IgD-negative memory B cell (primary cell): ENCODE measurements around the gene TGFA. TPM values are rescaled to one million over a fixed set of nuclear protein-coding genes. Genes with fewer than 3 reads are reported as not detected.
"Not testable (repeated sequence)": the region's sequence is repeated elsewhere in the genome, so short reads cannot be mapped to it uniquely, and the experiment has no call there.

Experiments
- H3K27ac Mint-ChIP-seq, 3 donors: one replicate each; pipeline ENCODE4 v1.8.0; 2020 to 2022; ENCODE audit warnings: mild to moderate bottlenecking in 3 of 3, mixed read lengths in 3 of 3, moderate library complexity in 1 of 3
- H3K27me3 Mint-ChIP-seq: one replicate; pipeline ENCODE4 v1.8.0; 2021; ENCODE audit warnings: mixed read lengths
- H3K36me3 Mint-ChIP-seq: one replicate; pipeline ENCODE4 v1.8.0; 2020; ENCODE audit warnings: mild to moderate bottlenecking, mixed read lengths
- H3K4me1 Mint-ChIP-seq, 3 donors: one replicate each; pipeline ENCODE4 v1.8.0; 2020 to 2022; ENCODE audit warnings: mixed read lengths in 3 of 3, mild to moderate bottlenecking in 1 of 3
- H3K4me3 Mint-ChIP-seq, 4 donors: one replicate each; pipeline ENCODE4 v1.8.0; 2020 to 2022; ENCODE audit warnings: mild to moderate bottlenecking in 4 of 4, mixed read lengths in 4 of 4, moderate library complexity in 3 of 4
- H3K9me3 Mint-ChIP-seq, 3 donors: one replicate each; pipeline ENCODE4 v1.8.0; 2020 to 2021; ENCODE audit warnings: mixed read lengths in 3 of 3, mild to moderate bottlenecking in 1 of 3
- polyA plus RNA-seq: library from polyadenylated mRNA; unstranded; fragments of 300-500 nt; fragmentation: Illumina TruSeq; gene quantifications from one replicate; pipeline ENCODE4 v1.2.3, GENCODE V29; 2021

TGFA gene
- polyA plus RNA-seq, 1 donor from 2014 or later = 0.06 TPM

DNA sequence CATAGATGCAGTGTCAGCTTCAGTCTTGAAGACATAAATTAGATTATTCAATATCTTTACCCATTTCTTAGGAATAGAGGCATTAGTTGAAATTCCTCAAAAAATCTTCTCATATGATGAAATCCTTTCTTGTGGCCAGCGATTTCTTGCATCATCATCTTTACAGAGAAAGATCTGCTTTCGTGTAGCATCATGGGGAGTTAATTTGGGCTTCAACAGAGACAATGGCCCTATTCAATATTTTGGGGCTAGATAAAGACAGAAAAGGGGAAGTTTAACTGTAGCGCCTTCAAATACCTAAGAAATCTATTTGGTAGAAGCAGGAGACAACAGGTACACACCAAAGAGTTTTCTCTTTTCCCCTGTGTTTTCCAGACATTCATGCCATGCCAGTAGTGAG is 73.8 kb downstream of the TGFA start:
- Mint-ChIP-seq H3K27me3 (no peaks in the 10 kb centered on the region), H3K36me3 (no peaks in the 10 kb centered on the region), H3K9me3 (peaks cover 0 to 6% (median 1%) of the 10 kb centered on the region in 3 donors), H3K4me3 (peak overlapping the region in 1 of 4 donors; percentile 2), H3K4me1 (peaks cover 15 to 26% (median 26%) of the 10 kb centered on the region in 3 donors), H3K27ac (no peak overlapping the region)

DNA sequence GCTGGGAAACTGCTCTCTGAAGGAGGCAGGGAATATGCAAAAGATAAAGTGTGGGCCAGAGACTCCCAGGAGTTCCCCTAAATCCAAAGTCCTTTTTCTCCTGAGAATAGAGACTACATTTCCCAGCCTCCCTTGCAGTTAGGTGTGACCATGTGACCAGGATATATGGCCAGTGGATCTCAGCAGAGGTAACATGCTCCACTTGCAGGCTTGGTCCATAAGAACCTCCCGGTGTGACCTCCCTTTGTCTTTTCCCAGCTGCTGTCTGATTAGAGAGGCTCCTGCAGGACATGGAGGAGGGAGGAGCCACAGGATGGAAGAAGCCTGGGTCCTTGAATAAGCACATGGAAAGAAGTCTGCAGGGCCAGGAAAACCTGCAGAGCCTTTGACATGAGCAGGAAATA is 76.2 kb downstream of the TGFA start:
- Mint-ChIP-seq H3K4me3 (no peak overlapping the region), H3K36me3 (no peaks in the 10 kb centered on the region), H3K9me3 (peaks cover 0 to 6% (median 0%) of the 10 kb centered on the region in 3 donors), H3K27me3 (no peaks in the 10 kb centered on the region), H3K4me1 (peaks cover 25 to 42% (median 33%) of the 10 kb centered on the region in 3 donors), H3K27ac (no peak overlapping the region)

GRCh38 chr2:70475266-70475665 is 78.4 kb downstream of the TGFA start:
- Mint-ChIP-seq H3K27ac (peak overlapping the region in 1 of 3 donors; percentile 9), H3K4me3 (peak overlapping the region in 2 of 4 donors; percentile 87 to 89), H3K4me1 (peaks cover 19 to 43% (median 26%) of the 10 kb centered on the region in 3 donors), H3K9me3 (no peaks in the 10 kb centered on the region), H3K36me3 (no peaks in the 10 kb centered on the region), H3K27me3 (peaks cover 6% of the 10 kb centered on the region)

DNA sequence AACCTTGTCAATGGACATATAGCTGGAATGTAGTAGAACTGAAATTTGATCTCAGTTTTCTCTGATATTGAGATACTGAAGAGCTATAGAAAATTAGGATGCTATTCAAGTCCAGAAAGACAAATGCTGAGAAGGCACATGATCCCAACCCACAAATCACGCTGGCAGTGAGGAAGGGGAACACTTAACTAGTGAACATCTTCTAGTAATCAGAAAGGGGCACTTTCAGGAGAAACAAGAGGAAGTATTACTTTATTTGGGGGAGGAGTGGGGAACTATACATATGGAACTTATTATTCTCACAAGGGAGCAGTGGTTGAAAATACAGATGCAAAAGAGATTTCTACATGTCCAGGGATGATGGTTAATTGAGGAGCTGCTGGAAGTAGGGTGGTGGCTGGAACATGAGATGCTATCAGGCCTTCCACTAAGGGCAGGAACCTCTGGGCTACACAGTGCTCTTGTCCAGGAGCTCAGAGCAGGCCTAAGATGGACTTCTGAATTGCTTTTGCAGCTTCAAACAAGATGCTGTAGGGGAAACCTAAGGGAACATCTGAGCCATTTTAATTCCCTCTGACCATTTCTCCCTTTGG is 79.3 kb downstream of the TGFA start:
- H3K36me3 Mint-ChIP-seq = no peaks in the 10 kb centered on the region
- peak overlapping the region in 2 of 4 donors; percentile 6 for H3K4me3 Mint-ChIP-seq
- peaks cover 16 to 40% (median 25%) of the 10 kb centered on the region in 3 donors for H3K4me1 Mint-ChIP-seq
- H3K27ac Mint-ChIP-seq = no peak overlapping the region
- no peaks in the 10 kb centered on the region for H3K9me3 Mint-ChIP-seq
- peaks cover 6% of the 10 kb centered on the region for H3K27me3 Mint-ChIP-seq

DNA sequence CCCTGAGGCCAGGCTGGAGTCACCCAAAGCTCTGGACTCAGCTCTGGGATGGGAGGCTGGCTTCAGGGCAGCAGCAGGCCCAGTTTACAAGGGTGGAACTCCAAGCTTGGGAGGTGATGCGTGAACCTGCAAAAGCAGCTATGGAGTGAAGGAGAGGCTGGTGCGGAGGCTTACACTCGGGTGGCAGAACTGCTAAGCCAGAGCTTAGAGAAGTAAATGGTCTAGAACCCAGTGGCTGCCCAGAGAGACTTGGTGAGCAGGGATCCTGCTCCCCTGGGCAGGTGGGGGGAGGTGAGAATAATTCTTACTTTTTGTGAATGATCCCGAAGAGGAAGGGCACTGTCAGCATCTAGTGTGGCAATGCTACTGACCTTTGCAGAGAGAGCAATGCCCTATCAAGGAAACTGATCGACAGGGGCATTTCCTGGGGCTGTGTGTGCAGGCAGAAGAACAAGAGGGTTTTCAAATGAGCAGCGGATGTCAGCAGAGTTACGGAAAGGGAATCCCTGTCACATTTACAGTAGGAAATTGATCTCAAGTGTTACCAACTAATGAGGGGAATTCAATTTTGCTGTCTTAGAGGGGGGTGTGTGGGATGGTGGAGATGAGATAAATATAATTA is 80.4 kb downstream of the TGFA start:
- H3K27me3 Mint-ChIP-seq = peaks cover 6% of the 10 kb centered on the region
- no peaks in the 10 kb centered on the region for H3K9me3 Mint-ChIP-seq
- H3K36me3 Mint-ChIP-seq = no peaks in the 10 kb centered on the region
- H3K4me1 Mint-ChIP-seq = peaks cover 15 to 40% (median 25%) of the 10 kb centered on the region in 3 donors
- H3K27ac Mint-ChIP-seq = no peak overlapping the region
- H3K4me3 Mint-ChIP-seq = no peak overlapping the region

DNA sequence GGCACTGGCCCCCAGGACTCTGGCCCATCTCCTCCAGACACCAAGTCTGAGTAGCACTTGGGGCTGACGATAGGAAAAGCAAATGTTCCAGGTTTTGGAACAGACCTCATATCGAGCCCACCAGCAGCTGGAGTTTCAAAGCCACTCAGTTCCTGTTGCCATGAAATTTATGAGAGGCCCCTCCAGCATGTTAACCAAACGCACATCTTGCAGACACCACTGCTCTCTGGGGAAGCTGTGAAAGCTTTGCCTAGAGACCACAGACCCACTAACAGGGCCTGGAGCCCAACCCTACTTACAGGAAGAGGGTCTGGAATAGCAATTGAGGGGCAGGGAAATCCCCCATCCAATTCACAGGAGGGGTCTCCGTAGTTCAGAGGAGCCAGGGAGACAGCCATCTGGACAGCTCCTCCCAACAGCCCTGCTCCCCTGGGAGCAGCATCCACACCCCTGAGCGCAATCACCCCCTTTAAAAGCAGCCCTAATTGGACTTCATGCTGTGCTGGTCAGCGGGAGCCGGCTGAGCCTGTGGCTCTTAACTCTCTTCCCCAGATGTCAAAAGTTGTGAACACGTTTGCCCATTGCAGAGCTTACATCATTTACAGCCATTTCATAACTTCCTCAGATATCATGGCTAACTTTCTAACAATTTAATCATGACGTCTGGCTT is 81.3 kb downstream of the TGFA start:
- peaks cover 15 to 40% (median 25%) of the 10 kb centered on the region in 3 donors for H3K4me1 Mint-ChIP-seq

GRCh38 chr2:70471129-70471528 is 82.5 kb downstream of the TGFA start:
- H3K27me3 Mint-ChIP-seq = peaks cover 6% of the 10 kb centered on the region
- peaks cover 0 to 2% (median 0%) of the 10 kb centered on the region in 3 donors for H3K9me3 Mint-ChIP-seq
- H3K4me1 Mint-ChIP-seq = peaks cover 15 to 38% (median 25%) of the 10 kb centered on the region in 3 donors
- no peak overlapping the region for H3K27ac Mint-ChIP-seq
- H3K36me3 Mint-ChIP-seq = no peaks in the 10 kb centered on the region
- peak overlapping the region in 1 of 4 donors; percentile 4 for H3K4me3 Mint-ChIP-seq

More for the DNA sequence above, 81.3 kb downstream of the TGFA start:
- H3K36me3 Mint-ChIP-seq = no peaks in the 10 kb centered on the region
- H3K4me3 Mint-ChIP-seq = no peak overlapping the region
- H3K27ac Mint-ChIP-seq = no peak overlapping the region
- H3K9me3 Mint-ChIP-seq = no peaks in the 10 kb centered on the region
- H3K27me3 Mint-ChIP-seq = peaks cover 6% of the 10 kb centered on the region

DNA sequence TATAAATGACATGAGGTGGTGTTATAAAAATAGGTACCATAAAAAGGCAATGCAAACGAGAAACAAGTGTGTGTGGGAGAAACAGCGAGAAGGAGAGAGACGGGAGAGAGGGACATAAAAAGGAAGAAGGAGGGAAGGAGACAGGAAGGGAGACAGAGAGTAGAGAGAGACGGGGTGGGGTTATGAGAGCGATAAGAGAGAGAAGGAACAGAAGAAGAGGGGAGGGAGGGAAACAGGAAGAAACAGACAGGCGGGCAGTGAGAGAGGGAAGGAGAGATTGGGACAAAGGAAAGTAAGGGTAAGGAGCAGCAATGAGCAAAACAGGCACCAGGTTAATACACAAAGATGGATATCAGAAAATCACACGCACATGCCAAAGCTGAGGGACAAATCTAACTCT is 83.7 kb downstream of the TGFA start:
- H3K36me3 Mint-ChIP-seq = no peaks in the 10 kb centered on the region
- H3K4me3 Mint-ChIP-seq = no peak overlapping the region
- no peak overlapping the region for H3K27ac Mint-ChIP-seq
- peaks cover 6% of the 10 kb centered on the region for H3K27me3 Mint-ChIP-seq
- peaks cover 10 to 29% (median 16%) of the 10 kb centered on the region in 3 donors for H3K4me1 Mint-ChIP-seq
- peaks cover 0 to 2% (median 0%) of the 10 kb centered on the region in 3 donors for H3K9me3 Mint-ChIP-seq

DNA sequence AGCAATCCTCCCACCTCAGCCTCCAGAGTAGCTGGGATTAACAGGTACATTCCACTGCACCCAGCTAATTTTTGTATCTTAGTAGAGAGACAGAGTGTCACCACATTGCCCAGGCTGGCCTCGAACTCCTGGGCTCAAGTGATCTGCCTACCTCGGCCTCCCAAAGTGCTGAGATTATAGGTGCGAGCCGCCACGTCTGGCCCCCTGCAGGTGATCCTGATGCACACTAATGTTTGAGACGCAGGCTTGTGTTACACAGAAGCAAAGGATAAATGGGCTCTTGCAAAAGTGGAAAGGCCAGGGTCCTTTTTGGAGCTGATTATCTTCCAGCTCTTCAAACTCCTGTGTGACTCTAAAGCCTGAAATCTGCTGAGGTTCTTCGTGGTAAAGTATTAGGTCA is 84.2 kb downstream of the TGFA start:
- Mint-ChIP-seq H3K4me1 (peaks cover 8 to 24% (median 14%) of the 10 kb centered on the region in 3 donors), H3K27ac (no peak overlapping the region), H3K36me3 (no peaks in the 10 kb centered on the region), H3K4me3 (no peak overlapping the region), H3K27me3 (peaks cover 6% of the 10 kb centered on the region), H3K9me3 (peaks cover 0 to 2% (median 0%) of the 10 kb centered on the region in 3 donors)

DNA sequence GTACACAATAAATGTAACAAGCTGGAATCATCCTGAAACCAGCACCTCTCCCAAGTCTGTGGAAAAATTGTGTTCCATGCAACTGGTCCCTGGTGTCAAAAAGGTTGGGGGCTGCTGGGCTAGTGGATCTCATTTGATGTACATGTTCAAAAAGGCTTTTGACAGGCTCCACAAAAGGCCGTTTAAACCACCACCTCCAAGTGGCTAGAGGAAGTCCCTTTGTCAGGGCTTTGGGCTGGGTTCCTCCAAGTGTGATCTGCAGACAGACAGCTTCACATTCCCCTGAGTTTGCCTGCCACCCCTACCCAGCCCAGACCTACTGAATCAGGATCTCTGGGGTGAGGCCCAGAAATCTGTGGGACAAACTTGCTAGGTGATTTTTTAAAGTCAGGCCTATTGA is 84.7 kb downstream of the TGFA start:
- Mint-ChIP-seq H3K9me3 (peaks cover 0 to 2% (median 0%) of the 10 kb centered on the region in 3 donors), H3K4me3 (no peak overlapping the region), H3K27ac (no peak overlapping the region), H3K36me3 (no peaks in the 10 kb centered on the region), H3K4me1 (peaks cover 4 to 19% (median 9%) of the 10 kb centered on the region in 3 donors), H3K27me3 (peaks cover 6% of the 10 kb centered on the region)

GRCh38 chr2:70467831-70468779 is 85.5 kb downstream of the TGFA start:
- peaks cover 0 to 2% (median 0%) of the 10 kb centered on the region in 3 donors for H3K9me3 Mint-ChIP-seq
- peaks cover 0 to 14% (median 9%) of the 10 kb centered on the region in 3 donors for H3K4me1 Mint-ChIP-seq
- no peaks in the 10 kb centered on the region for H3K36me3 Mint-ChIP-seq
- no peak overlapping the region for H3K27ac Mint-ChIP-seq
- peaks cover 6% of the 10 kb centered on the region for H3K27me3 Mint-ChIP-seq
- H3K4me3 Mint-ChIP-seq = no peak overlapping the region

- Mint-ChIP-seq H3K27me3 (peaks cover 6% of the 10 kb centered on the region), H3K36me3 (no peaks in the 10 kb centered on the region), H3K9me3 (peaks cover 0 to 2% (median 0%) of the 10 kb centered on the region in 3 donors), H3K27ac (no peak overlapping the region), H3K4me1 (peaks cover 0 to 12% (median 9%) of the 10 kb centered on the region in 3 donors), H3K4me3 (no peak overlapping the region)
Observed at GRCh38 chr2:70467237-70467636, 86.4 kb downstream of the TGFA start.

DNA sequence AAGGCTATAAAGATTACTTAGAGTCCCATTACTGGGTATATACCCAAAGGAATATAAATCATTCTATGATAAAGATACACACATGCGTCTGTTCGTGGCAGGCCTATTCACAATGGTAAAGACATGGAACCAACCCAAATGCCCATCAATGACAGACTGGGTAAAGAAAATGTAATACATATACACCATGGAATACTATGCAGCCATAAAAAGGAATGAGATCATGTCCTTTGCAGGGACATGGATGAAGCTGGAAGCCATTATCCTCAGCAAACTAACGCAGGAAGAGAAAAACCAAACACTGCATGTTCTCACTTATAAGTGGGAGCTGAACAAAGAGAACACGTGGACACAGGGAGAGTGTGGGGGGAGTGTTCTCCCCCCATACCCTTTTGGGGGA is 87.0 kb downstream of the TGFA start:
- Mint-ChIP-seq H3K27ac (peak overlapping the region in 1 of 3 donors; percentile 78), H3K4me1 (peaks cover 0 to 12% (median 9%) of the 10 kb centered on the region in 3 donors)
- not testable (repeated sequence) for H3K9me3 Mint-ChIP-seq, H3K4me3 Mint-ChIP-seq, H3K36me3 Mint-ChIP-seq, H3K27me3 Mint-ChIP-seq

GRCh38 chr2:70463997-70464396 is 89.6 kb downstream of the TGFA start:
- H3K4me1 Mint-ChIP-seq = no peaks in the 10 kb centered on the region
- no peak overlapping the region for H3K4me3 Mint-ChIP-seq
- H3K36me3 Mint-ChIP-seq = no peaks in the 10 kb centered on the region
- no peaks in the 10 kb centered on the region for H3K27me3 Mint-ChIP-seq
- H3K9me3 Mint-ChIP-seq = peaks cover 0 to 2% (median 0%) of the 10 kb centered on the region in 3 donors
- no peak overlapping the region for H3K27ac Mint-ChIP-seq
